Endothelial cell (in vitro differentiated cells): Measurements from ENCODE around the gene ADGRF3. TPM values are rescaled to one million over a fixed set of nuclear protein-coding genes. Genes with fewer than 3 reads are reported as not detected.

Experiments used
- DNase-seq: peaks from one replicate; pipeline ENCODE4 v3.0.0; 2021; ENCODE audit warnings: low spot score
- H3K27ac Mint-ChIP-seq: one replicate; pipeline ENCODE4 v1.8.0; 2021; ENCODE audit warnings: mixed read lengths, inconsistent platforms; ENCODE audit not compliant: unreplicated experiment
- H3K27me3 Mint-ChIP-seq: one replicate; pipeline ENCODE4 v1.8.0; 2021; ENCODE audit warnings: mild to moderate bottlenecking, moderate library complexity, mixed read lengths, inconsistent platforms; ENCODE audit not compliant: unreplicated experiment
- H3K36me3 Mint-ChIP-seq: one replicate; pipeline ENCODE4 v1.8.0; 2021; ENCODE audit warnings: mild to moderate bottlenecking, low read depth, mixed read lengths, inconsistent platforms; ENCODE audit not compliant: unreplicated experiment
- H3K4me1 Mint-ChIP-seq: one replicate; pipeline ENCODE4 v1.8.0; 2021; ENCODE audit warnings: mild to moderate bottlenecking, mixed read lengths, inconsistent platforms; ENCODE audit not compliant: unreplicated experiment
- H3K4me3 Mint-ChIP-seq: one replicate; pipeline ENCODE4 v1.8.0; 2021; ENCODE audit warnings: mild to moderate bottlenecking, mixed read lengths, inconsistent platforms; ENCODE audit not compliant: unreplicated experiment
- H3K9me3 Mint-ChIP-seq: one replicate; pipeline ENCODE4 v1.8.0; 2021; ENCODE audit warnings: mixed read lengths, inconsistent platforms; ENCODE audit not compliant: unreplicated experiment
- CTCF ChIP-seq: fragments of 200-600 bp; sonication (generic); IDR thresholded peaks from one replicate; pipeline ENCODE4 v1.5.0; 2021; ENCODE audit warnings: antibody characterized with exemption; ENCODE audit not compliant: unreplicated experiment
- total RNA-seq: library from RNA; stranded (reverse); fragmentation: NEBNext Ultra II Directional; extraction: Animal tissue kit (Norgen Biotek cat#: 25700); gene quantifications from one replicate; pipeline ENCODE4 v1.2.1, GENCODE V29; 2021; ENCODE audit not compliant: unreplicated experiment

Gene ADGRF3
- total RNA-seq, 1 donor from 2014 or later: 4.9 TPM

GRCh38 chr2:26366957-26367356 is 20.4 kb upstream of the ADGRF3 start:
- no peaks in the 10 kb centered on the region for H3K9me3 Mint-ChIP-seq

GRCh38 chr2:26364669-26365068 is 18.1 kb upstream of the ADGRF3 start:
- no peak for TF ChIP-seq CTCF
- Mint-ChIP-seq H3K9me3 (no peaks in the 10 kb centered on the region), H3K4me3 (no peak overlapping the region), H3K27me3 (no peaks in the 10 kb centered on the region), H3K27ac (no peak overlapping the region), H3K36me3 (peaks cover 19% of the 10 kb centered on the region), H3K4me1 (no peaks in the 10 kb centered on the region)
- DNase-seq: no peak

More at GRCh38 chr2:26366957-26367356, 20.4 kb upstream of the ADGRF3 start:
- no peaks in the 10 kb centered on the region for H3K4me1 Mint-ChIP-seq
- TF ChIP-seq CTCF: no peak
- DNase-seq: no peak
- no peaks in the 10 kb centered on the region for H3K27me3 Mint-ChIP-seq
- H3K36me3 Mint-ChIP-seq: peaks cover 25% of the 10 kb centered on the region
- H3K27ac Mint-ChIP-seq: no peak overlapping the region
- H3K4me3 Mint-ChIP-seq: no peak overlapping the region

GRCh38 chr2:26363958-26364357 is 17.4 kb upstream of the ADGRF3 start:
- TF ChIP-seq CTCF: no peak
- Mint-ChIP-seq H3K36me3 (peaks cover 12% of the 10 kb centered on the region), H3K9me3 (no peaks in the 10 kb centered on the region), H3K27me3 (no peaks in the 10 kb centered on the region), H3K4me1 (no peaks in the 10 kb centered on the region), H3K4me3 (no peak overlapping the region), H3K27ac (no peak overlapping the region)
- DNase-seq: no peak

- no peaks in the 10 kb centered on the region for H3K27me3 Mint-ChIP-seq
- H3K27ac Mint-ChIP-seq: no peak overlapping the region
- H3K4me3 Mint-ChIP-seq: no peak overlapping the region
- TF ChIP-seq CTCF: no peak
- H3K9me3 Mint-ChIP-seq: no peaks in the 10 kb centered on the region
- peaks cover 6% of the 10 kb centered on the region for H3K36me3 Mint-ChIP-seq
- no peak for DNase-seq
- no peaks in the 10 kb centered on the region for H3K4me1 Mint-ChIP-seq
Measured at GRCh38 chr2:26363323-26363722, 16.7 kb upstream of the ADGRF3 start.

- TF ChIP-seq CTCF: no peak
- H3K27ac Mint-ChIP-seq: peak overlapping the region; percentile 37
- no peaks in the 10 kb centered on the region for H3K9me3 Mint-ChIP-seq
- no peak for DNase-seq
- no peaks in the 10 kb centered on the region for H3K4me1 Mint-ChIP-seq
- no peaks in the 10 kb centered on the region for H3K27me3 Mint-ChIP-seq
- H3K4me3 Mint-ChIP-seq: no peak overlapping the region
- H3K36me3 Mint-ChIP-seq: no peaks in the 10 kb centered on the region
Measured at GRCh38 chr2:26359886-26360473, 13.4 kb upstream of the ADGRF3 start.
